ENCODE results near the gene TBXAS1. TPM values are rescaled to one million over a fixed set of nuclear protein-coding genes. Genes with fewer than 3 reads are reported as not detected.

Gene TBXAS1
- total RNA-seq, 1 donor from 2014 or later, result 20.0 TPM

- H3K4me3 ChIP-seq (ENCODE audit: low read depth, low read length), result no peak overlapping the region
- no peak for DNase-seq (ENCODE audit: low read depth)
- no peak for TF ChIP-seq CTCF (conservative IDR thresholded peaks at IDR 0.05; ENCODE audit: low read depth, low read length)
Observed at GRCh38 chr7:140023728-140024127, 194.7 kb downstream of the TBXAS1 start.

GRCh38 chr7:140024585-140024984 lies 195.5 kb downstream of the TBXAS1 start:
- TF ChIP-seq CTCF (conservative IDR thresholded peaks at IDR 0.05; ENCODE audit: low read depth, low read length), result no peak
- H3K4me3 ChIP-seq (ENCODE audit: low read depth, low read length), result no peak overlapping the region
- no peak for DNase-seq (ENCODE audit: low read depth)

GRCh38 chr7:140025241-140025640 lies 196.2 kb downstream of the TBXAS1 start:
- no peak overlapping the region for H3K4me3 ChIP-seq (ENCODE audit: low read depth, low read length)
- DNase-seq (ENCODE audit: low read depth), result no peak
- TF ChIP-seq CTCF (conservative IDR thresholded peaks at IDR 0.05; ENCODE audit: low read depth, low read length), result no peak

- no peak overlapping the region for H3K4me3 ChIP-seq (ENCODE audit: low read depth, low read length)
- no peak for DNase-seq (ENCODE audit: low read depth)
- TF ChIP-seq CTCF (conservative IDR thresholded peaks at IDR 0.05; ENCODE audit: low read depth, low read length), result no peak
Observed at GRCh38 chr7:140025814-140026433, 196.9 kb downstream of the TBXAS1 start.

GRCh38 chr7:140026935-140027334 lies 197.9 kb downstream of the TBXAS1 start:
- DNase-seq (ENCODE audit: low read depth), result no peak
- H3K4me3 ChIP-seq (ENCODE audit: low read depth, low read length), result no peak overlapping the region
- no peak for TF ChIP-seq CTCF (conservative IDR thresholded peaks at IDR 0.05; ENCODE audit: low read depth, low read length)

GRCh38 chr7:140027858-140028257 lies 198.8 kb downstream of the TBXAS1 start:
- no peak for TF ChIP-seq CTCF (conservative IDR thresholded peaks at IDR 0.05; ENCODE audit: low read depth, low read length)
- DNase-seq (ENCODE audit: low read depth), result no peak
- no peak overlapping the region for H3K4me3 ChIP-seq (ENCODE audit: low read depth, low read length)

GRCh38 chr7:140028311-140028710 lies 199.2 kb downstream of the TBXAS1 start:
- no peak for DNase-seq (ENCODE audit: low read depth)
- no peak for TF ChIP-seq CTCF (conservative IDR thresholded peaks at IDR 0.05; ENCODE audit: low read depth, low read length)
- H3K4me3 ChIP-seq (ENCODE audit: low read depth, low read length), result no peak overlapping the region
